GM21825 (cell line): ENCODE measurements around the gene GSTA3.
"Not testable (repeated sequence)": the region's sequence is repeated elsewhere in the genome, so short reads cannot be mapped to it uniquely, and the experiment has no call there.

ENCODE experiments used
- ATAC-seq: cut with Tn5 transposase; IDR thresholded peaks from one replicate; pipeline ENCODE4 v1.9.1; 2021; ENCODE audit warnings: mild to moderate bottlenecking, moderate library complexity; ENCODE audit not compliant: unreplicated experiment

GSTA3 gene

GRCh38 chr6:52914516-52914915 lies 5.0 kb upstream of the GSTA3 start:
- ATAC-seq = no peak

- no peak for ATAC-seq
Measured at GRCh38 chr6:52910091-52910490, 593 bp upstream of the GSTA3 start.

- no peak for ATAC-seq
Measured at GRCh38 chr6:52909131-52909530, 367 bp downstream of the GSTA3 start.

GRCh38 chr6:52908526-52908925 lies 972 bp downstream of the GSTA3 start:
- ATAC-seq = no peak

GRCh38 chr6:52904562-52905279 lies 4.8 kb downstream of the GSTA3 start:
- no peak for ATAC-seq

- no peak for ATAC-seq
Measured at GRCh38 chr6:52900536-52900935, 9.0 kb downstream of the GSTA3 start.

GRCh38 chr6:52895790-52896189 lies 13.7 kb downstream of the GSTA3 start:
- not testable (repeated sequence) for ATAC-seq

GRCh38 chr6:52894285-52894684 lies 15.2 kb downstream of the GSTA3 start:
- ATAC-seq = no peak

- ATAC-seq = no peak
Measured at GRCh38 chr6:52893803-52894202, 15.7 kb downstream of the GSTA3 start.

GRCh38 chr6:52893221-52893620 lies 16.3 kb downstream of the GSTA3 start:
- no peak for ATAC-seq

GRCh38 chr6:52890018-52890417 lies 19.5 kb downstream of the GSTA3 start:
- no peak for ATAC-seq

GRCh38 chr6:52887910-52888524 lies 21.5 kb downstream of the GSTA3 start:
- no peak for ATAC-seq

GRCh38 chr6:52881996-52882841 lies 27.3 kb downstream of the GSTA3 start:
- ATAC-seq = peak; percentile 99

- no peak for ATAC-seq
Measured at GRCh38 chr6:52881662-52881995, 27.9 kb downstream of the GSTA3 start.

GRCh38 chr6:52877786-52878185 lies 31.7 kb downstream of the GSTA3 start:
- ATAC-seq = no peak

GRCh38 chr6:52877168-52877567 lies 32.3 kb downstream of the GSTA3 start:
- no peak for ATAC-seq

GRCh38 chr6:52876056-52876787 lies 33.3 kb downstream of the GSTA3 start:
- no peak for ATAC-seq

GRCh38 chr6:52872031-52872430 lies 37.5 kb downstream of the GSTA3 start:
- ATAC-seq = no peak

GRCh38 chr6:52871621-52872020 lies 37.9 kb downstream of the GSTA3 start:
- no peak for ATAC-seq

GRCh38 chr6:52870335-52871091 lies 39.0 kb downstream of the GSTA3 start:
- ATAC-seq = not testable (repeated sequence)
